Stimulated activated effector memory CD8-positive, alpha-beta T cell treated with anti-CD3 and anti-CD28 coated beads, Interleukin-12 subunit alpha, Interleukin-12 subunit beta, amount 100 ng/mL, for 72 hours (primary cell): ENCODE results near the gene ANO3.
"Not testable (repeated sequence)": the region's sequence is repeated elsewhere in the genome, so short reads cannot be mapped to it uniquely, and the experiment has no call there.

Experiments used
- ATAC-seq: fragments of 150-1000 bp; cut with Tn5 transposase; 2 replicates; pipeline ENCODE4 v1.10.0; 2021
- DNase-seq, 2 donors: peaks; one replicate each; pipeline ENCODE4 v3.0.0; 2021 to 2022; ENCODE audit warnings: low spot score in 2 of 2
- H3K27ac Mint-ChIP-seq: one replicate; pipeline ENCODE4 v1.8.0; 2022; ENCODE audit warnings: mild to moderate bottlenecking, mixed read lengths
- H3K36me3 Mint-ChIP-seq: one replicate; pipeline ENCODE4 v1.8.0; 2022; ENCODE audit warnings: mild to moderate bottlenecking, mixed read lengths
- H3K4me1 Mint-ChIP-seq: one replicate; pipeline ENCODE4 v1.8.0; 2022; ENCODE audit warnings: mixed read lengths
- H3K4me3 Mint-ChIP-seq: one replicate; pipeline ENCODE4 v1.8.0; 2022; ENCODE audit warnings: mild to moderate bottlenecking, mixed read lengths
- H3K9me3 Mint-ChIP-seq: one replicate; pipeline ENCODE4 v1.8.0; 2022; ENCODE audit warnings: mixed read lengths

The ANO3 gene

DNA sequence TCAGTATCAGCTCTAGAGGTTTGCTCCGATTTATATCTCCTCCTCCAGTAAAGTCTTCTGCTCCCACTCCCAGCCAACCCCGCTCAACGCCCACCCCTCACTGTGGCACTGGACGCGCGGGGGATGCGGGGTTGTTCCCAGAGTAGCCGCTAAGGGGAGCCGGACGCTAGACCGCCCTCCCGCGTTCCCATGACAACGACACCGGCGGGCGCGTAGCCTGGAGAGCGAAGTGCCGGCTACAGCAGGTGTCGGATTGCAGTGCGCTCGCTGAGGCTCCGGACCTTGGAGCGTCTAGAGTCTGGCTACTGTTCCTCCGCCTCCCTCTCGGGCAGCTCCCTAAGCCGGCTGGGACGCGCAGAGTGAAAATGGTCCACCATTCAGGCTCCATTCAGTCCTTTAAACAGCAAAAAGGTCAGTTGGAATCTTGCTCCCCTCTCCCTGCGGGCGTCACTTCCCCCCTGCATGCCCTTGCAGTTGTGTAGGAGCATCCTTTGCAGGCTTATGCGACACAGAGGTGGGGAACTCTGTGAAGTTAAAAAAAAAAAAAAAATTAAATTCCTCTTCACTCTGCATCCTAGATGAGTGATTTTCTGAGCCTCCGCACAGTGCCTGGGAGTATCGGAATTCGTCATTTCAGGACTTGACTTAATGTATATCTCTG, at the start of gene ANO3:
Gene ANO3, plus strand, starts transcription at position 220 of the 661 bp plus-strand sequence. Its CDS starts 146 bp downstream, at position 366.
- DNase-seq (no peak), ATAC-seq (peak; percentile 34)
- Mint-ChIP-seq H3K4me3 (no peak within 1 kb of the TSS), H3K4me1 (no peaks in the 10 kb centered on the region), H3K36me3 (no peaks in the 10 kb centered on the region), H3K27ac (no peak within 1 kb of the TSS), H3K9me3 (no peaks in the 10 kb centered on the region)

DNA sequence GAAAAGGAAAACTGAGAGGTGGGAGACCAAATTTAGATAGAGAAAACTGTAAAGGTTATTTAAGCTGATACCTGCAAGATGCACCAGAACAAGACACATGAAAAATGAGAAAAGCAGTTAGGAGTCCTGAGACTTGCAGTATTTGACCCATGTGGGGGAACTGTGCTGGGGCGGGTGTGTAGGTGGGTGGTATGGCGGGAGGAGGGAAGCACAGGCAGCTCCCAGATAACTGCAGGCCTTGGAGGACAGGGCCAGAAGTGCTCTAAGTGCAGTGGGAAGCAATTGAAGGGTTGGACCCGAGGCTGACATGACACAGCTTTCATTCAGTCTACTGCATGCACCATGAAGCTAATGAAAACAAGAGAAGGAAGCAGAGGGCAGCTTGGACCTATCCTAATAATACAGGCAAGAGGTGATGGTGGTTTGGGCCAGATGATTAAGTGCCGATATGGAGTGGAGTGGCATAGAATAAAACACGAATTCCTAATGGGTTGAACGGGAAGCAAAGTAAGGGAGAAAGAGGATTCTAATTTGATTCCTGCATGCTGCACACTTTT, 48.0 kb upstream of the ANO3 start:
- H3K4me1 Mint-ChIP-seq = no peaks in the 10 kb centered on the region
- H3K27ac Mint-ChIP-seq = no peak overlapping the region
- peak overlapping the region; percentile 51 for H3K4me3 Mint-ChIP-seq
- no peaks in the 10 kb centered on the region for H3K36me3 Mint-ChIP-seq
- H3K9me3 Mint-ChIP-seq = no peaks in the 10 kb centered on the region
- ATAC-seq (no peak), DNase-seq (no peak)

DNA sequence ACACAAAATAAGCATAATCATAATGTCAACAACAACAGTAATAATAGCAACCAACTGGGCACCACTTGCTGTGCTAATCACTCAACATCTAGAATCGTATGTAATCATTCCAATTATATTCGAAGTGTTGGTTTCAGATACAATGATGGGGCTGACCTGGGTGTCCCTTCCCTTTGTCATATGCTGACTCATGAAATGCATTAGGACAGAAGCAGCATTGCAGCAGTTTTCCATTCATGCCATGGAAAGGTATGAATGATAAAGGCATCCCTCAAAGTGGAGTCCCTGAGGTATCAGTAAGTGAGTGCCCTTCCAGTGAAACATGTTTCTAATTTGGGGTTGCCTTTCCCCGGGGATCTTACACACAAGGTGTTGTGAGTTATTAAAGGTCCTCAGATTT, 46.3 kb upstream of the ANO3 start:
- Mint-ChIP-seq H3K4me1 (no peaks in the 10 kb centered on the region), H3K27ac (no peak overlapping the region), H3K9me3 (no peaks in the 10 kb centered on the region), H3K36me3 (no peaks in the 10 kb centered on the region), H3K4me3 (no peak overlapping the region)
- no peak for DNase-seq
- no peak for ATAC-seq

DNA sequence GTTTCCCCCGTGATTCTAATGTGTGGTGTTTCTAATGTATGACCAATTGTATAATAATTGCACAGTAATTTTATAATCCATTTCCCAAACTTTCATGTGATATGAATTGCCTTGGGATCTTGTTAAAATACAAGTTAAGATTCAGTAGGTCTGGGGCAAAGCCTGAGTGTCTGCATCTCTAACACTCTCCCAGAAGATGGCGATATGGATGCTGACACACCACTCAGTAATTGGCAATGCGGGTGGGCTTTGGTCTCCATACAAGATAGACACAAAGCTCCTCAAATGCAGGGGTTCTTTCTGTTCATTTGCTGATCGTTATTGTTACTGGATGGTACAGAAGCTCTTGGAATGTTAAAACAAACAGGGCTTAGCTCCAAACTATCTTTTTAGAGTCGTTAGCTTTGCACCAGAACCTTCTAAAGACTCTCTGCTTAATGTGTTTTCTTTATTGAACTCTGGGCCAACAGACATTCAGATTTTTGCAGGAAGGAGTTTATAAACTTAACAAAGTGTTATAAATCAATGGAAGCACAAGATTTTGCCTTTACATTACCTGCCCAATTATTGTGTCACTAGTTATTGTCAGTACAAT, 45.4 kb upstream of the ANO3 start:
- no peaks in the 10 kb centered on the region for H3K9me3 Mint-ChIP-seq
- H3K4me1 Mint-ChIP-seq = no peaks in the 10 kb centered on the region
- ATAC-seq (no peak), DNase-seq (no peak)
- no peaks in the 10 kb centered on the region for H3K36me3 Mint-ChIP-seq
- no peak overlapping the region for H3K27ac Mint-ChIP-seq
- no peak overlapping the region for H3K4me3 Mint-ChIP-seq

DNA sequence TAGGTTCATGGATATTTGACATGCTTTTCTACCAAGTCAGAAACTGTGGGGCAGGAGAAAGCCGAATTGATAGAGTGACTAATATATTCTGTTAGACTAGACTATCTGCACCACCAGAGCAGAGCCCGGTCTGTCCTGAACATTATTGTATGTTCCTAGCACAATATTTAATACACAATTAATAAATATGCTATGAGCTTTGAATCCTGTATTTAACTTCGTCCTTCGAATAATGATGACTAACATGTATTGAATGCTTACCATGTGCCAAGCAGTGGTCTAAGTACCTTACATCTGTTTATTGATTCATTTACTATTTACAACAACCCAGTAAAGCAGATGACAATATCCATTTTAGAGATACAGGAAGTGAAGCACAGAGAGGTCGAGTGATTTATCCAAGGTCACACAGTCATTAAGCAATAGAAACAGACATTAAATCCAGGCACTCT, 44.8 kb upstream of the ANO3 start:
- Mint-ChIP-seq H3K36me3 (no peaks in the 10 kb centered on the region), H3K9me3 (no peaks in the 10 kb centered on the region), H3K4me1 (no peaks in the 10 kb centered on the region), H3K4me3 (no peak overlapping the region), H3K27ac (no peak overlapping the region)
- no peak for ATAC-seq
- no peak for DNase-seq

DNA sequence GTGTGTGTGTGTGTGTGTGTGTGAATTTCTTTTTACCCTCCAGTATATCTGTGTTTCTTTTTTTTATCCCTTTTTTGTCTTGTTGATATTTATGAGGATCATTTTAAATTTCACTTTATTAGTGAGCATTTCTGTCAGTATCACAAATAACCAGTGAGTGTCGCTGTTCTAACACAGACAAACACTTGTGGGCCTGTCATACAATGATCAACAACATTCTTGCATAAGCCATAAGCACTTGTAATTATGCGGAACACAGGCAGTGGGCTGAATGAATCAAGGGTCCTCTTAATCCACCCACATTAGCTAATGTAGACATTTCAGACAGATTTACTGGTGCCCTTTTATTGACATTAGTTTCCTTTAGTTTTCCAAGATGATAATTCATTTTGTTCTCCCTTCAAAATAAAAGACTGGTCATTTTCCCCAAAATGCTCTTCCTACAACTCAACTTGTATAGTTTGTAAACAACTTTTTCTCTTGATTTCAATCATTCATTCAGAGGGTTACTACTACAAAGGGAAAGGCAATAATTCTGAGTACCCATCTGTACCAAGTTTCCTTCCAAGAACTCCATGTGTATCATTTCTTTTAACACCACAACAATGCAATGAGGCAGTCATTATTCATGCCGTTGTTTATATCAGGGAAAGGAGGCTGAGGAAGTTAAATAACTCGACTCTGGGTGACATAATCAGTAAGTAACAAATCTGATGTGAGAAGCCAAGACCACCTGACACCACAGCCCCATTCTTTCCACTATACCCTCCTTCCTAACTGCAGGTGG, 34.5 kb upstream of the ANO3 start:
- Mint-ChIP-seq H3K9me3 (no peaks in the 10 kb centered on the region), H3K4me3 (no peak overlapping the region), H3K27ac (no peak overlapping the region), H3K36me3 (no peaks in the 10 kb centered on the region), H3K4me1 (no peaks in the 10 kb centered on the region)
- DNase-seq = no peak
- ATAC-seq = no peak

DNA sequence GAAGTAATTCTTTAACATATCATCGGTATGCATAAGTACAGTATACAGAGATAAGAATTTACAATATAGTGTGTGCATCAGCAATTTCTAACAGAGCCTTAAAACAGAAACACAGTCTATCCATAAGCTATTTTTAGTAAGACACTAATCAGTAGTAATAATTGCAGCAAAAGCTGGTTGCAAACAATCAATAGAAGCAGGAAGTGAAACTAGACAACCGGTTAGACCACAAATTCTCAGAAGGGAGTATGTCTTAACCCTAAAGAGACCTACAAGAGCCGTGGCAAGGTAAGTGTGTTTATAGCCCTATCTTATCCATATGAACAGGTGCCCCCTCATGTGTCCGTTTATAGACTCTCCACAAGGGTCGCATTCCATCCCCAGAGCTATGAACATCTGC, 15.6 kb upstream of the ANO3 start:
- H3K27ac Mint-ChIP-seq, H3K4me3 Mint-ChIP-seq, H3K4me1 Mint-ChIP-seq, DNase-seq, H3K9me3 Mint-ChIP-seq, ATAC-seq, H3K36me3 Mint-ChIP-seq: not testable (repeated sequence)

DNA sequence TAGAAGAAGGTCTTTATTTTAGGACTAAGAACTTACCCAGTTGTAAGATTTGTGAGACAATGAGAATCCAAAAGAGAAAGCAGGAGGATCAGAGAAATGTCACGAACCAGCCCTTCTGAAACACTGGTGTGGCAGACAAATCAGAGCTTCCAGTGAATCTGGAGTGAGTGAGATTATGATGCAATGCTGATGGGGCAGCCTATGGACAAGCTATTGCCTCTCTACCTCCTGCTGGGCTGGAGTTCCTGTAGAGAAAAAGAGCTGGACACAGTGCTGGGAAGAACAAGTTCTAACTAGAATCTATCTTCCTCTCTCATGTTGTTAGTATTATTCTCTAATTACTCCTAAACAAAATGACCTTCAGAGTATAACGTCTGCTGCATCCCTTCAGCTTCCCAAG, 12.0 kb upstream of the ANO3 start:
- Mint-ChIP-seq H3K9me3 (peaks cover 9% of the 10 kb centered on the region), H3K27ac (no peak overlapping the region), H3K36me3 (no peaks in the 10 kb centered on the region), H3K4me3 (no peak overlapping the region), H3K4me1 (no peaks in the 10 kb centered on the region)
- DNase-seq (no peak), ATAC-seq (no peak)

DNA sequence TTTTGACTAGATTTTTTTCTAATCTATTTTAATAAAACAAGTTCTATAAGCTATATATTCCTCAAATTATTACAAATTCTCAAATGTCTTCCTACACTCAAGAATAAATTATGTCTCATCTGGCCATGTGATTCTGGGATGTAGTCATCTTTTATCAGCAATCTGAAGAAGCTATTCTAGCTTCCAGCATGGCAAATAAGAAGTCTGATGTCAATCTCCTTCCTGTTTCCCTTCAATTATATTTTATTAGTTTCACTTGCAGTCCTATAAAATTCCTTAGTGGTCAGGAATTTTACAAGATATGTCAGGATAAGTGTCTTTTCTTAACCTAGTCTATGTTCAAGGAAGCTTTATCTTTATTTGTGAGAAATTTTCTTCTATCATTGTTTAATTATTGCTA, 10.4 kb upstream of the ANO3 start:
- Mint-ChIP-seq H3K27ac (no peak overlapping the region), H3K4me3 (no peak overlapping the region), H3K4me1 (no peaks in the 10 kb centered on the region), H3K9me3 (peaks cover 5% of the 10 kb centered on the region), H3K36me3 (no peaks in the 10 kb centered on the region)
- ATAC-seq (no peak), DNase-seq (no peak)

DNA sequence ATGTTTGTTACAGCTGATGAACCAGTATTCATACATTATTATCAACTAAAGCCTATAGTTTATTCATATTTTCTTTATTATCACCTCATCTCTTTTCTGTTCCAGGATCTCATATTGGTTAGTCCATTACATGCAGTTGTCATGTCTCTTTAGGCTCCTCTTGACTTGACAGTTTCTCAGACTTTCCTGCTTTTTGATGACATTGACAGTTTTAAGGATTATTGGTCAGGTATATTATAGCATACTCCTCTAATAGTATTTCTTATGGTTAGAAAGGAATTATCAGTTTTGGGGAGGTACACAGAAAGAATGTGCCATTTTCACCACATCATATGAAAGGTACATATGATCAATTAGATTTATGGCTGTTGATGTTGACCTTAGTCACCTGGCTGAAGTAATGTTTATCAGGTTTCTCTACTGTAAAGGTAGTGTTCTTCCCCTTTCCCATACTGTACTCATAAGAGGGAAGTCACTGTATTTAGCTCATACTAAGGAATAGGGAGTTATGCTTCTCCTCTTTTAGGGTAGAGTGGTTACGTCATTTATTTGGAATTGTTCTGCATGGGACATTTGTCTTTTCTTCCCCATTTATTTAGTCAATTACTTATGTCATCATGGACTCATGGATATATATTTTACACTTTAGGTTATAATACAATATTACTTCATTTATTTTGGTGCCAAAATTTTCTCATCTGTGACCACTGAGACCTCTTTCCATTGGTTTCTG, 9.4 kb upstream of the ANO3 start:
- H3K4me1 Mint-ChIP-seq = no peaks in the 10 kb centered on the region
- H3K27ac Mint-ChIP-seq = no peak overlapping the region
- H3K4me3 Mint-ChIP-seq = no peak overlapping the region
- DNase-seq (no peak), ATAC-seq (no peak)
- H3K36me3 Mint-ChIP-seq = no peaks in the 10 kb centered on the region
- H3K9me3 Mint-ChIP-seq = peaks cover 5% of the 10 kb centered on the region

DNA sequence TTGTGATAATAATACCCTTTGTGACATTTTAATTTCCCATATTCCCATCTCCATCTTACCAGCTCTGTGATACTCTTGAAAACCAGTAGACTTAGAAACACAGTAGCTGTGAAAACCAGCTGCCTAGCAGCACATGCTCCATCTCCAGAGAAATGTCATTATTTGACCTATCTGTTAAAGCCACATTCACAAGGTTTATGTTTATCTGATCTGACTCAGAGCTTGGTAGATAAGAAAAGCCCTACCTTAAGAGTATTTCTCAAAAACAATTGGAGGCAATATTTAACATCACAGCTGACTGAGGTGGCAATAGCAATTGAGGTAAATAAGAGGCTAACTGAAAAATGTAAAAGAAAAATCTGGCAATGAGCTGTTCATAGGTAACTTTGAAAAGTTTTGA, 8.1 kb upstream of the ANO3 start:
- Mint-ChIP-seq H3K4me3 (no peak overlapping the region), H3K36me3 (no peaks in the 10 kb centered on the region), H3K27ac (no peak overlapping the region), H3K9me3 (peaks cover 3% of the 10 kb centered on the region), H3K4me1 (no peaks in the 10 kb centered on the region)
- ATAC-seq (no peak), DNase-seq (no peak)

DNA sequence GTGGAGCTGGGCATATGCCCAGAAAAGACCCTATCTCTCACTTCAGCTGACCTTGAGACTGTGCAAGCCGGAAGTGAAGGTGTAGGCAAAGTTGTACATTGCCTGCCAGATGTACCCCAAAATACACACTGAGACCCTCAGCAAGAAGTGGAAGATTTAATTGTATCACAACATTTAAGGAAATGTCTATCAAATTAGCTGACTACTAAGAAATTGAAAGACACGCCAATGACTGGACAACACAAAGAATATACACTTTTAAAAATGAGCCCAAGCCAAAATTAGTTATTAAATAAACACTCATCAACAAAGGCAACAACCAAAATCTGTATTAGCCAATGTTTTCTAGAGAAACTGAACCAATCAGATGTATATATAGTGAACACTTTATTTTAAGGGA, 7.7 kb upstream of the ANO3 start:
- Mint-ChIP-seq H3K27ac (no peak overlapping the region), H3K4me1 (no peaks in the 10 kb centered on the region), H3K36me3 (no peaks in the 10 kb centered on the region), H3K9me3 (peaks cover 1% of the 10 kb centered on the region), H3K4me3 (no peak overlapping the region)
- DNase-seq (no peak), ATAC-seq (no peak)

DNA sequence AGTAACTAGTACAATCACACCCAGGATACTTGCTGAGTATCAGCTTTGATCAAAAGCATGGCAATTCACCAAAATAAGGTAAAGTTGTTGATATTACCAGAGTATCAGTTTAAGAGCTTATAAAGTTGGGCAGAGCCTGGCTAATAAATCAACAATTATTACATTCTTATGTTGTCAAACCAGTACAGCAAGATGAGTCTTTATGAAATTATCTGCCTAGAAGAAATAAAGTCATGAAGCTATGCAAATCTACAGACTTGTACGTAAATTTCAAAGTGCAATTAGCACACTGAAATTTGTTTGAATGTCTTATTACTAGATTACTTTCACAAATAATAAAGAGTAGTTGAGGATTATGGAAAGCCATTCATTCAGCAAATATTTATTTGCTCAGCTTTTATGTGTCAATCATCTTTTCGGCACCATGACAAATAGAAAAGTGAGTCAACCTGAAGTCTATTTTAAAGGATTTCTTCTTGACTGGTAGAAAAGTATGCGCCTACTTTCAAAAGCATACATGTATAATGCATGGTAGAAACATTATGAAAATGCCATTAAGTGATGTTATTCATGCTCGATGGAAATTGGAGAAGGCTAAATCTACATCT, 5.0 kb upstream of the ANO3 start:
- DNase-seq (no peak), ATAC-seq (no peak)
- Mint-ChIP-seq H3K36me3 (no peaks in the 10 kb centered on the region), H3K9me3 (no peaks in the 10 kb centered on the region), H3K4me1 (no peaks in the 10 kb centered on the region), H3K4me3 (no peak overlapping the region), H3K27ac (no peak overlapping the region)

DNA sequence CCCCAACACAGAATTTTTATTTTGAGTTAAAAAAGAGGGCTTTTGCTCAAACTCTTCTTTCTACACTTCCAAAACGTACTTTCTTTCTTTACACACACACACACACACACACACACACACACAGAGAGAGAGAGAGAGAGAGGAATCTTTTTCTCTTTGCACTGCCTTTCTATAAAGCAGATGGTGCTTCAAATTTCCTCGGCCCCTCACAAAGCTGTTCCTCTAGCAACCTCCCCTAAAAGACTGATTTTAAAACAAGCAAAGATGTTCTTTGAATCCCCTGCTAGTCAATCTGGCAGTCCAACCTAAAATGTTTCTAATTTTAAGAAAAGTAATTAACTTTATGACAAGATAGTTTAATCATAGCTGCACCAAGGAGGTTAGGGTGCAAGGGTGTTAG, 2.7 kb upstream of the ANO3 start:
- Mint-ChIP-seq H3K4me1 (no peaks in the 10 kb centered on the region), H3K4me3 (no peak overlapping the region), H3K9me3 (no peaks in the 10 kb centered on the region), H3K27ac (no peak overlapping the region), H3K36me3 (no peaks in the 10 kb centered on the region)
- DNase-seq (no peak), ATAC-seq (no peak)

DNA sequence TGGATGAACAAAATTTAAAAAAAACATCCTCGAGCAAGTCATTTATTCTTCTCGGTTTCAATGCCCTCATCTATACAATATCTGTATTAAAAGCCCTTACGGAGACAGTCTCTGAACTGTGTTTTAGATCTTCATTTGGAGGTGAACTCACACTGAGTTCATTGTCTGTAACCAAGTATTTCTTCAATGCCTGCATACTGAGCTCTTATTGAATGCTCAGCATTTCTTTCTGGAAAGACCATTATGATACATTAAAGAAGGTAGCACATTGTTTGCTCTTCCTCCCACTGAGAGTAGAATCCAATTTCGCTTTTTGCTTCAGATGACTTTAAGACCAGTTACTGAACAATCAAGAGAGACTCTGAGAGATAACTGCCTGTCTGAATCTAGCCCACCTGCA, 1.7 kb upstream of the ANO3 start:
- Mint-ChIP-seq H3K4me1 (no peaks in the 10 kb centered on the region), H3K27ac (no peak overlapping the region), H3K9me3 (no peaks in the 10 kb centered on the region), H3K4me3 (no peak overlapping the region), H3K36me3 (no peaks in the 10 kb centered on the region)
- ATAC-seq = no peak
- DNase-seq = no peak
